ENCODE measurements around the gene COL4A2.

Gene COL4A2

DNA sequence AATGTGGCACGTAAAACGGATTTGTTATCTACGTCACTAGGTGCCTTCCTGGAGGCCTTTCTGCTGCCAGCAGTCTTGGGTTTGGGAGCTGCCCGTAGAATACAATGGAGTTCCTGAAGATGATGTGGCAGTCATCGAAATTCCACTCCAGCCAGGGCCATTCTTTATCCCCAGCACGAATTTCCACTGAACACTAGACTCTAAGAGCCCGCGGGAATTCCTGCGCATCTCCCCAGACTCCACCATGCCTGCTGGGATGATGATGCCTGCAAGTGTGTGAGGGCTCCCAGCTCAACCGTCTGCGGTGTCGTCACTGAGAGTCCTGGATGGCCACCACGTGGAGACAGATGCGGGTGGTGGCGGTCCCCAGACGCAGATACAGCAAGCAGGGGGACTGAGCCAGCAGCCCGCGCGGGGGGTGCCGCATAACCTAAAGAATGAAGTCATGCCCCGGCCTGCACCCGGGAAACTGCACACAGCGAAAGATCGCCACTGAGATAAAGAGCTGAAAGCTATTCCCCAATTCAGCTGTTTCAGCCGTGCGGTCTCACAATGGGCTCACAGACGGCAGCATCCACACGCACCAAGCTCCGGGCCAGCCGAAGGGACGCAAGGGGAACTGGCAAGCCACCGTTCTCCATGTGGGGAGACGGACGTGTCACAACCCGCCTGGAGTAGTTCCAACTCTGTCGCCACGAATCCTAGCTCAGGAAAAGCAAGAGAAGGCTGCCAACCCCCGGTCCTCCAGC is 41.2 kb upstream of the COL4A2 start:
- H3K27ac Mint-ChIP-seq: peak overlapping the region in 1 of 3 experiments; percentile 91
- no peaks in the 10 kb centered on the region for H3K36me3 Mint-ChIP-seq (ENCODE audit: low read depth)
- no peak overlapping the region for H3K4me3 Mint-ChIP-seq
- TF ChIP-seq, protein P1, sequence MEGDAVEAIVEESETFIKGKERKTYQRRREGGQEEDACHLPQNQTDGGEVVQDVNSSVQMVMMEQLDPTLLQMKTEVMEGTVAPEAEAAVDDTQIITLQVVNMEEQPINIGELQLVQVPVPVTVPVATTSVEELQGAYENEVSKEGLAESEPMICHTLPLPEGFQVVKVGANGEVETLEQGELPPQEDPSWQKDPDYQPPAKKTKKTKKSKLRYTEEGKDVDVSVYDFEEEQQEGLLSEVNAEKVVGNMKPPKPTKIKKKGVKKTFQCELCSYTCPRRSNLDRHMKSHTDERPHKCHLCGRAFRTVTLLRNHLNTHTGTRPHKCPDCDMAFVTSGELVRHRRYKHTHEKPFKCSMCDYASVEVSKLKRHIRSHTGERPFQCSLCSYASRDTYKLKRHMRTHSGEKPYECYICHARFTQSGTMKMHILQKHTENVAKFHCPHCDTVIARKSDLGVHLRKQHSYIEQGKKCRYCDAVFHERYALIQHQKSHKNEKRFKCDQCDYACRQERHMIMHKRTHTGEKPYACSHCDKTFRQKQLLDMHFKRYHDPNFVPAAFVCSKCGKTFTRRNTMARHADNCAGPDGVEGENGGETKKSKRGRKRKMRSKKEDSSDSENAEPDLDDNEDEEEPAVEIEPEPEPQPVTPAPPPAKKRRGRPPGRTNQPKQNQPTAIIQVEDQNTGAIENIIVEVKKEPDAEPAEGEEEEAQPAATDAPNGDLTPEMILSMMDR (IDR thresholded peaks at IDR 0.05; ENCODE audit: unreplicated experiment in 3 of 3): no peak
- H3K4me1 Mint-ChIP-seq: peaks cover 44% of the 10 kb centered on the region
- H3K27me3 Mint-ChIP-seq (ENCODE audit: low read depth): no peaks in the 10 kb centered on the region
- H3K9me3 Mint-ChIP-seq: no peaks in the 10 kb centered on the region

DNA sequence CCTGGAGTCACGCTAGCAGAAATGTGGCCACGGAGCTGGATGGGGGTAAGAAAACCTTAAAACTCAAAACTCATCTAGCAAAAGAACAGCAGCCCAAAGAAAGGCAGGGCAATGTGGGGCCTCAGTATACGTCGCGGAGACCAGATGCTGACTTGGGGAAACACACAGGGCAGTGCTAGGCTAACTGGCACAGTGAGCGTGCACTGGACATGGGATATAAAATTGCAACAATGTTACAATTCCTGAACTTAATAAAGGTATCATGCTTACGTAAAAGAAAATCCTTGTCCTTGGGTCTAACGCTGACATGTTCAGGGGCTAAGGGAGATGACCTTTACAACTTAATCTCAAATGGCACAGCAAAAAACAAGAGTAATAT is 40.7 kb upstream of the COL4A2 start:
- Mint-ChIP-seq H3K36me3 (ENCODE audit: low read depth) (no peaks in the 10 kb centered on the region), H3K27me3 (ENCODE audit: low read depth) (no peaks in the 10 kb centered on the region), H3K4me3 (no peak overlapping the region), H3K4me1 (peaks cover 40% of the 10 kb centered on the region), H3K27ac (no peak overlapping the region), H3K9me3 (no peaks in the 10 kb centered on the region)
- TF ChIP-seq, protein P1 (IDR thresholded peaks at IDR 0.05; ENCODE audit: unreplicated experiment in 3 of 3): no peak

DNA sequence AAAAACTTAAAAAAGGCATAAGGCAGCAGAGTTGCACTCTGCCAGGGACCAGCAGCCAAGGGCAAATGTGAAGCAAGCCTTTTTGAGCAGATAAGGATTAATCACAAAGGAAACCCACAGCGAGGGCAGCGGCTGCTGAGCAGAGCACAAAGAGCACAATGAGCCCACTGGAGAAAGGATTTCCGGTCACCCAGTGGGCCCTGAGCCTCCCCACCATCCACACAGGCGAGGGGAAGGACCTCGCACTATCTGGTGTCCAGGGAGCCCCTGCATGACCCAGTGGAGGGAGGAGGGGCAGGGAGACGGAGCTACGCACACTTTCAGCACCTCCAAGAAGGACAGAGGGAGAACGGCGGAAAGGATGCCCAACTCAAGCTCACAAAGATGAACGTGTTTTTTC is 40.1 kb upstream of the COL4A2 start:
- Mint-ChIP-seq H3K4me3 (no peak overlapping the region), H3K4me1 (peaks cover 35% of the 10 kb centered on the region), H3K27me3 (ENCODE audit: low read depth) (no peaks in the 10 kb centered on the region), H3K36me3 (ENCODE audit: low read depth) (no peaks in the 10 kb centered on the region), H3K27ac (no peak overlapping the region), H3K9me3 (no peaks in the 10 kb centered on the region)
- TF ChIP-seq, protein P1 (IDR thresholded peaks at IDR 0.05; ENCODE audit: unreplicated experiment in 3 of 3): no peak

DNA sequence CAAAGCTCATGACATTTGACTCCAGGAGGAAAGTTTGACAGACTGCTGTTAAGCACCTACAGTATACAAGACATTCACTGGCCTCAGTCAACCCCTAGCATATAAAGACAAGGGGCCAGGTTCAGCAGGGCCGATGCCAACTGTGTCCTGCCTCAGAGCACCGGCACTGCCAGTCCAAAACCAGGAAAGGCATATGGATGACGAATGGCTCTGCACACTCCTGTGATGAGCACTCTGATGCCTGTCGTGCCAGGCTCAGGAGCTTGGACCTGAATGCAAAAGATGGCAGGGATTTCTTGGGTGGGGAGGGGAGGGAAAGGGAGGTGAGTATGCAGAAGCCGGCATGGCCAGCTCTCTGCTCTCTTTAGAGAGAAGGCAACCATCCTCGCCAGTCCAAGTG is 39.0 kb upstream of the COL4A2 start:
- Mint-ChIP-seq H3K9me3 (no peaks in the 10 kb centered on the region), H3K4me1 (peaks cover 24% of the 10 kb centered on the region), H3K27ac (no peak overlapping the region), H3K36me3 (ENCODE audit: low read depth) (no peaks in the 10 kb centered on the region), H3K27me3 (ENCODE audit: low read depth) (no peaks in the 10 kb centered on the region), H3K4me3 (no peak overlapping the region)
- TF ChIP-seq, protein P1 (IDR thresholded peaks at IDR 0.05; ENCODE audit: unreplicated experiment in 3 of 3): no peak

DNA sequence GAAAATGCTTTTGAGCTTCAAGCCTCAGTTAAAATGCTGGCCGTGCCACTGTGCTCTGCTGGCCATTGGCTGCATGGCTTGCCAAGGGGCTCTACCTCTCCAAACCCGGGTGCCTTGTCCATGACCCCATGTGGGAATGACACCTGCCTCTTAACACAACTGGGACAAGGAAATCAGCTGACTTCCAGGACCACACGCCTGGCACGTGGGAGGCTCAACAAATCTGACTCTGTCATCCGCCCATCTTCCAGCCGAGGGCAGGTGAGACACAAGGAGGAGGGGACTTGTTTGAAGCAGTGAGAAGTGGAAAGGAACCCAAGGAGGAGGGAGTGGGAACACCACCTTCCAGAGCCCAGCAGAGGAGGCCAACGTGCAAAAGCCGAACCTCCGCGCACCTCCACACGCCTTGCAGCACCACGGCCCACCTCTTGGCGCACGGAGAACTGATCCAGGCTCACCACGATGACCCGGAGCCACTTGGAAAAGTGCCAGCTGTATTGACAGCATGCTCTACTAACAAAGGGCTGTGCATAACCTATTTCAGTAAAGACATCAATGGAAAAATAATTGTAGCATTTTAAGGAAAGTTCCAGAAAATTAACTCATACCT is 38.4 kb upstream of the COL4A2 start:
- Mint-ChIP-seq H3K4me3 (no peak overlapping the region), H3K9me3 (no peaks in the 10 kb centered on the region), H3K27ac (no peak overlapping the region), H3K36me3 (ENCODE audit: low read depth) (peaks cover 4% of the 10 kb centered on the region), H3K4me1 (peaks cover 20% of the 10 kb centered on the region), H3K27me3 (ENCODE audit: low read depth) (no peaks in the 10 kb centered on the region)
- TF ChIP-seq, protein P1 (IDR thresholded peaks at IDR 0.05; ENCODE audit: unreplicated experiment in 3 of 3): no peak
